GM18909 (cell line): Measurements from ENCODE around the gene UNC13D.
"Not testable (repeated sequence)": the region's sequence is repeated elsewhere in the genome, so short reads cannot be mapped to it uniquely, and the experiment has no call there.

Experiments
- ATAC-seq: cut with Tn5 transposase; IDR thresholded peaks from one replicate; pipeline ENCODE4 v1.9.1; 2021; ENCODE audit warnings: mild to moderate bottlenecking; ENCODE audit not compliant: unreplicated experiment, poor library complexity

The UNC13D gene

DNA sequence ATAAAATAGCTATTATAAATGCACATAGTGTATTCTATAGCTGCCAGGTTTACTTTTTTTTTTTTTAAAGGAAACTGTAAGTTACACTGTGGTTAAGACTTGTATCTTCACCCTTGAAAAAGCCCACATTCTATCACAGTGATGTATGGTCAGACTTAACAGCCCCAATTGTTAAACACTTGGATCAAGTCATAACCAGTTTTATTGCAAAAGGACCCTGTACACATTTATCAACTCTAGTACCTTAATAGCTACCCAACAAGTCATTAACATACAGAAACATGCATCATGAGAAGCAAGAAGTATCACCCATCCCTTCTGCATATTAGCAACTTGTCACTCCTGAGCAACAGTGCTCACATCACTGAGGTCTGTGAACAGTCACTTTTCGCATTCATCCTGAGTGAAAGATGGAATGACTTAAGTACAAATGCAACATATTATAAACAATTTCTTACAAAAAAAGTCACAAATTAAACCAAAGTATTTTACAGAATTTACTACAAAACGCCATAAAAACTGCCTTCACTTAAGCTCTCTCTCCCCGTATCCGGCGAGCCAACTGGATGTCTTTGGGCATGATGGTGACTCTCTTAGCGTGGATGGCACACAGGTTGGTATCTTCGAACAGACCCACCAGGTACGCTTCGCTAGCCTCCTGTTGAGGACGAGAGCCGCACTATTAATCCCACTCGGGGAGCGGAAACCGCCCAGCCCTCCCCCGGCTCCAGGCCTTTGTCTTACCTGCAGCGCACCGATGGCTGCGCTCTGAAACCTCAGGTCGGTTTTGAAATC is 65.9 kb downstream of the UNC13D start:
- not testable (repeated sequence) for ATAC-seq

DNA sequence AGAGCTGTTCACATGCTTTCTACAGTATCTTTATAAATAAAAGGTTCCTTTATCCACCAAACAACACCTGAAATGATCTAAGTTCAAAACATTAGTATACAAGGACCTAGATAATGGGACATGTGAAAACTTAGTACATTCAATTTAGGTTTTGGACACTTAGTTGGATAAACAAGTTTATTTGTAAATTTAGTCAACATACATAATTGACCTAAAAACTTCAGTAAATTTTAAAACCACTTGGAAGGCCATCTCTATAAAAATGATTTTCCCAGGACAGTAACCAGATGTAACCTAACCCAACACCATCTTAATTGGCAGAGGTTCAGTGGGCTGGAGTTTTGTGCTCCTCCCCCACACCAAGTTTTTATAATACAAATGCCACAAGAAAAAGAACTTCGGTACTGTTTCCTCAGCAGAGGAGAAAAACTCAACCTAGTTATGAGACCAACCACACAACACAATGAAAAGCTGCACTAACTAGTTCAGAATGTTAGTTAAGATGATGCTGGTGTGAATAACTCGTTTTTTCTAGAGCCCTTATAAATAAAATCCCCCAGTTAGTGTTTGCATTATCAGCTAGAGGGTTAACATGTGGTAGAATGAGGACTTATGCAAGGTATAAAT is 66.8 kb downstream of the UNC13D start:
- no peak for ATAC-seq
